Large intestine (tissue), 3 donors: ENCODE results near the gene THSD1. TPM values are rescaled to one million over a fixed set of nuclear protein-coding genes. Genes with fewer than 3 reads are reported as not detected.
"Not testable (repeated sequence)": the region's sequence is repeated elsewhere in the genome, so short reads cannot be mapped to it uniquely, and the experiment has no call there.

Source experiments
- DNase-seq, 2 donors: peaks; one replicate each; pipeline versions ENCODE4 v3.0.0 to v3.0.0-alpha.2; 2013
- H3K27ac ChIP-seq: one replicate; pipeline ENCODE4 v1.5.1; 2013; ENCODE audit warnings: low read length
- H3K27me3 ChIP-seq: 2 replicates; pipeline ENCODE4 v1.6.1; 2013; ENCODE audit warnings: low read length; ENCODE audit not compliant: control insufficient read depth, insufficient read depth
- H3K36me3 ChIP-seq: 2 replicates; pipeline ENCODE4 v1.6.1; 2013; ENCODE audit warnings: low read length; ENCODE audit not compliant: control insufficient read depth, insufficient read depth
- H3K4me1 ChIP-seq: one replicate; pipeline ENCODE4 v1.6.1; 2013; ENCODE audit warnings: low read length; ENCODE audit not compliant: control insufficient read depth, insufficient read depth
- H3K4me3 ChIP-seq: one replicate; pipeline ENCODE4 v1.5.1; 2013; ENCODE audit warnings: low read length
- H3K9me3 ChIP-seq: one replicate; pipeline ENCODE4 v1.6.1; 2013; ENCODE audit warnings: mild to moderate bottlenecking, low read depth, low read length, moderate library complexity; ENCODE audit not compliant: control insufficient read depth
- WGBS: methylation state at CpG from one replicate; pipeline ENCODE4 v1.1.5; 2013; ENCODE audit warnings: low lambda C conversion rate; ENCODE audit not compliant: insufficient coverage; 5-methylcytosine and 5-hydroxymethylcytosine counted together
- polyA plus RNA-seq: library from polyadenylated mRNA; unstranded; fragments of 120-200 nt; gene quantifications from one replicate; pipeline ENCODE4 v1.2.1, GENCODE V29; 2013

THSD1 gene
- polyA plus RNA-seq, 1 donor, result 4.9 TPM

DNA sequence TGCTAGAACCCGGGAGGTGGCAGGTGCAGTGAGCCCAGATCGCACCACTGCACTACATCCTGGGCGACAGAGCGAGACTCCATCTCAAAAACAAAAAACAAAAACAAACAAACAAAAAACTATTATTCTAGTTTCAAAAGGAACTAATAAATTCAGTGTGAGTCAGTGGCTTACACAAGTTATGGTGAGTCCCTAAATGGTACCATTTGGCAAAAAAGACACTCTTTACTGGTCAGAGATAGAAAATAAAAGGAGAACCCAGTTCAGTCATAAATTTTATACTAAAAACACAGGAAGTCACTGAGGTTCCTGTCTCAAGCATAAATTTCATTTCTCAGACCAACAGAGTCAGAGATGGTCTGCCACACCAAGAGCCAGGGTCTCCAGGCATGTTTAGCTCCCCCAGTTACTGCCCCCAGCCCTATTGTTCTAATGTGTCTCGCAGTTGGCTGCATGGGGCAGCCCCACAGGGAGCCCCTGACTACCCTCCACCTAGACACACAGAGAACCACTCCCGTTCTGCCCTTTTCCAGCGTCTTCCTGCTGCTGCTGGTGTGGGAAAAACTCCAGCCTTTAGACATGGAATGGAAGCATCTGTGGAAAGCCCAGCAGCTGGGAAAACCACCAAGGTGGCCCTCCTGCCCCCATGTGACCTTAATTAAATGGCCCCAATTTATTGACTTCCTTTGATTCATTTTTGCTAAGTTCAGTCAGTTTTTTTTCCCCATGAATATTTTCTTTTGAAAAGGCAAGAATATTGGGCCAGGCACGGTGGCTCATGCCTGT is 12.2 kb downstream of the THSD1 start:
- Histone ChIP-seq H3K27ac (no peak overlapping the region), H3K9me3 (no peaks in the 10 kb centered on the region), H3K4me3 (no peak overlapping the region), H3K27me3 (no peaks in the 10 kb centered on the region), H3K36me3 (no peaks in the 10 kb centered on the region), H3K4me1 (no peaks in the 10 kb centered on the region)
- no peak for DNase-seq
- WGBS, result 80% methylated on average over 1 of the region's 8 CpGs

DNA sequence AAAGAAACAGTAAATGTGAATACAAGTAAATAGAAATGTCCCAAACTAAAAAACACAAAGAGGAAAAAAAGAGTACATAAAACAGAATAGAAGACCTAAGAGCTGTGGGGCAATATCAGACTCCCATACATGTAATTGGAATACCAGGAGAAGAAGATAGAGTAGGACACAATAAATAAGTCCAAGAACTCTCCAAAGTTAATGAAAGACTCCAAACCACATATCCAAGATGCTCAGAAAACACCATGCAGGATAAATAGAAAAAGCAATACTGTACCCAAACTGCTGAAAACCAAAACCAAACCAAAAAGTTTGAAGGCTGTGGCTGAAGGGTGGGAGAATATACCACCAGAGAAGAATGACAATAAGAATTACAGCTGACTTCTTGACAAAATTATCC is 18.3 kb downstream of the THSD1 start:
- H3K36me3 ChIP-seq, result no peaks in the 10 kb centered on the region
- H3K4me1 ChIP-seq, result no peaks in the 10 kb centered on the region
- no peak overlapping the region for H3K4me3 ChIP-seq
- no peak overlapping the region for H3K27ac ChIP-seq
- H3K9me3 ChIP-seq, result no peaks in the 10 kb centered on the region
- H3K27me3 ChIP-seq, result no peaks in the 10 kb centered on the region
- DNase-seq, result no peak

DNA sequence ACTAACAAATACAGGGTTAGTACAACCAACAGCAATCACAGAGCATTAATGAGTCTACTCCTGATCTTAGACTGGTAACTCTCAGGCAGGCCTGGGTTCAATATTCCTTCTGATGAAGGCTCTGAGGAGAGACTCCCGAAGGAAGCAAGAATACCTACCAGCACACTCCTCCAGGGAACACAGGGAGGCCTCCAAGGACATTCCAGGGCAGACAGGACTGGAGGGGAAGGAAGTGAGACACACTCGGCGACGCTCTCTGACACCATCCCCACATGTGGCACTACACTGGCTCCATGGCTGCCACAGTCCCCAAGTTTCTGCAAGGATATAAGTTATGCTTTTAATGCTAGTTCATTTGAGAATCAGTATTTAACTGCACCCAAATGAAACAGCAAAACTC is 20.1 kb downstream of the THSD1 start:
- Histone ChIP-seq H3K27ac (no peak overlapping the region), H3K4me1 (no peaks in the 10 kb centered on the region), H3K4me3 (no peak overlapping the region), H3K9me3 (no peaks in the 10 kb centered on the region), H3K27me3 (no peaks in the 10 kb centered on the region), H3K36me3 (no peaks in the 10 kb centered on the region)
- no CpG with 5 or more reads among the region's 4 CpGs for WGBS
- no peak for DNase-seq

- H3K4me1 ChIP-seq, result no peaks in the 10 kb centered on the region
- DNase-seq, result no peak
Measured at GRCh38 chr13:52383366-52383765, 22.6 kb downstream of the THSD1 start.

DNA sequence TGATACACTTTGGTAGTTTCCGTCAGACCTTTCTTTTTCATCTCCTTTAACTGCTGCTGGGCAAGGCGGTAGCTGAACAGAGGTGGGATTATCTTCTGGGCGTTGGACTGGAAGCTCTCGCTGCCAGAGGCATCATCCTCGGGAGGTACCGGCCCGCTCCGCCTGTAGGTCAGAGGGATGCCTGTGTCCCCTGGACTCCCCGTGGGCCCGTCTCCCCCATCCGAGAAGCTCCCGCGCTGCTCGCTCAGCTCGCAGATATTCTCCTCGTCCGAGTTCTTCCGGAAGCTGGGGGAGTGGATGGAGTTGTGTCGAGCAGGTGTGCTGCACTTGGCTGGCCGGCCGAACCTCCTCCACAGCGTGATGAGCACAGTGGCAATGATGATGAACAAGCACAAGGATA is 27.7 kb downstream of the THSD1 start:
- no peaks in the 10 kb centered on the region for H3K4me1 ChIP-seq
- H3K36me3 ChIP-seq, result no peaks in the 10 kb centered on the region
- no peaks in the 10 kb centered on the region for H3K9me3 ChIP-seq
- no peak overlapping the region for H3K4me3 ChIP-seq
- no peaks in the 10 kb centered on the region for H3K27me3 ChIP-seq
- no peak for DNase-seq
- WGBS, result no CpG with 5 or more reads among the region's 22 CpGs
- no peak overlapping the region for H3K27ac ChIP-seq

More at GRCh38 chr13:52383366-52383765, 22.6 kb downstream of the THSD1 start:
- Histone ChIP-seq H3K4me3 (no peak overlapping the region), H3K27me3 (no peaks in the 10 kb centered on the region), H3K9me3 (no peaks in the 10 kb centered on the region), H3K27ac (no peak overlapping the region), H3K36me3 (no peaks in the 10 kb centered on the region)
- no CpG with 5 or more reads among the region's 1 CpG for WGBS

DNA sequence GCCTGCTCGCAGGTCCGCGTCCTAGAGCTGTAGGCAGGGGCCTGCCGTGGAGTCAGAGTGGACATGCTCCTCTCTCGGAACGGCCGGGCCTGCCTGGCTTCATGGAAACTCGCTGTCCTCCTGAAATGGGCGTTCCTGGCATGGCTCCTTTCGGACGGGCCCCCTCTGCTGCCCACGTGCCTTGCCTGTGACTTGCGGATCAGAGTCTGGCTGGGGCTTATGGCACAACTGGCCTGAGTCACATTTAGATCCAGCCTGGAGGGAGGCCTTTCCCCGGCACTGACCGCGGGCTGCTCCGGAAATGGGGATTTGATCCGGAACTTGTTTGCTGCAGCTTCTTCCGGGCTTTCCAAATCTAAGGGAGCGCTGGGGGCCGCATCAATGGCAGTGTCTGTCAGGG is 28.1 kb downstream of the THSD1 start:
- Histone ChIP-seq H3K4me3 (no peak overlapping the region), H3K36me3 (no peaks in the 10 kb centered on the region), H3K9me3 (no peaks in the 10 kb centered on the region), H3K27ac (no peak overlapping the region), H3K27me3 (no peaks in the 10 kb centered on the region), H3K4me1 (no peaks in the 10 kb centered on the region)
- DNase-seq, result no peak
- no CpG with 5 or more reads among the region's 21 CpGs for WGBS

DNA sequence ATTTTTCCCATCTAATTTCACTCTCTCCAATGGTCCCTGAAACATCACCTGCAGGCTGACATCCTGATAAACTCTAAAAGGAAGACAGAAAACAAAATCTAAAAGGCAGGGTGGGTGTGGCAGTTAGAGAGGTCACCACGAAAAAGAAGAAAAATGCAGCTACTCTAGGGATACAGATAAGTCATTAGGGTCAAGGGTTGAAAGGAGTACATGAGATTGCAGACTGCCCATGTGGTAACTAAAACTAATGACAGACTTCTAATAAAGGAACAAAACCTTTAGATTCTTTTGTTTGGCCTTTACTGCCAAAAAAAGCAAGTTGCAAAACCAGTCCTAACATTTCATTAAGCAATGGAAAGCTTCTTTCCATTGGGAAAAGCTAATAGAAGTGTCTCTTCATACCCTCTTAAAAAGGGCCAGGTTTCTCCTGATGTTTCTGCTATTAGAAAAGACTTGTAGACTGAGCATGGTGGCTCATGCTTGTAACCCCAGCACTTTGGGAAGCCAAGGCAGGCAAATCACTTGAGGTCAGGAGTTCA is 31.0 kb downstream of the THSD1 start:
- Histone ChIP-seq H3K36me3 (no peaks in the 10 kb centered on the region), H3K9me3 (no peaks in the 10 kb centered on the region), H3K4me1 (no peaks in the 10 kb centered on the region), H3K27me3 (no peaks in the 10 kb centered on the region), H3K27ac (no peak overlapping the region), H3K4me3 (no peak overlapping the region)
- 38% methylated on average over 1 of the region's 1 CpG for WGBS
- DNase-seq, result no peak

GRCh38 chr13:52374389-52374788 is 31.6 kb downstream of the THSD1 start:
- Histone ChIP-seq H3K27ac (no peak overlapping the region), H3K36me3 (no peaks in the 10 kb centered on the region), H3K4me3 (no peak overlapping the region), H3K27me3 (no peaks in the 10 kb centered on the region), H3K9me3 (no peaks in the 10 kb centered on the region), H3K4me1 (no peaks in the 10 kb centered on the region)
- WGBS, result 100% methylated on average over 3 of the region's 4 CpGs
- no peak for DNase-seq

DNA sequence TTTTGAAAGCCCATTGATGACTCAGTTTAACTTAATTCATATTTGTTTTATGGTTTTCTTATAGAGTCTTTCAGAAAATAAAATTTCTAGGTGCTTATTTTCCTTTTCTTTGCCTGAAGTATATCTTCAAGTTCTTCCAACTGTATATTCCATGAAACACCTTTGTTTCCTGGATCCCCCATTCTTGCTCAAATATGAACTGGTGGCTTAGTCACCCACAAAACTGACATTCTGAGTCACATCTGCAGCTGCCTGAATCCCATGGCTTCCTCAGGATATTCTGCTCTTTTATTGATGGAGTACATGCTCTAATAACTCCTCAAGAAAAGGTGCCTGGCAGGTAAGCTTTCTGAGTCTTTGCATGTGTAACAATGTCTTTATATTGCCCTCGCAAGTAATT is 32.7 kb downstream of the THSD1 start:
- DNase-seq, H3K27me3 ChIP-seq, H3K4me1 ChIP-seq, H3K4me3 ChIP-seq, H3K27ac ChIP-seq, H3K36me3 ChIP-seq, H3K9me3 ChIP-seq: not testable (repeated sequence)
- no CpG with 5 or more reads among the region's 1 CpG for WGBS

- H3K36me3 ChIP-seq, result no peaks in the 10 kb centered on the region
- no peak overlapping the region for H3K27ac ChIP-seq
- H3K4me1 ChIP-seq, result no peaks in the 10 kb centered on the region
- 17% methylated on average over 1 of the region's 3 CpGs for WGBS
- no peak overlapping the region for H3K4me3 ChIP-seq
- no peaks in the 10 kb centered on the region for H3K9me3 ChIP-seq
- H3K27me3 ChIP-seq, result no peaks in the 10 kb centered on the region
- no peak for DNase-seq
Measured at GRCh38 chr13:52371736-52372247, 34.2 kb downstream of the THSD1 start.

DNA sequence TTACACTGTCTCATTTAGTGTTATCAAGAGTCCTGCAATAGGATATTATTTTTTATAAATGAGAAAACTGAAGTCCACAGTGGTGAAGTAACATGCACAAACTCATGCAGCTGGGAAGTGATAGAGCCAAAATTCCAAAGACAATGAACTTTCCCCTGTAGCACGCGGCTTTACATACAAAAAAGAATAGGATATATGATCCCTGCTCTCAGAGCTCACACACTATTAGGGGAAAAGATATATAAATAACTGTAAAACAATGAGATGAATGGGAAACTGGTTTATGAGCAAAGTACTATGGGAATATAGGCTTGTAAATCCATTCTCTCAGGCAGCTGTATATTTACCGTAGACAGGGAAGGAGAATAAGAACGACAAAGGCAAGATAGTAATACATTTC is 39.7 kb downstream of the THSD1 start:
- Histone ChIP-seq H3K27me3 (no peaks in the 10 kb centered on the region), H3K9me3 (no peaks in the 10 kb centered on the region), H3K4me1 (no peaks in the 10 kb centered on the region), H3K4me3 (no peak overlapping the region), H3K27ac (no peak overlapping the region), H3K36me3 (no peaks in the 10 kb centered on the region)
- no peak for DNase-seq
- 69% methylated on average over 2 of the region's 4 CpGs for WGBS
